CD1c-positive myeloid dendritic cell (primary cell): Measurements from ENCODE around the gene AGT.
A peak's percentile ranks its signal among the peaks of the same experiment; 100 is the strongest.

Experiments
- DNase-seq: peaks from one replicate; pipeline ENCODE4 v3.0.0-alpha.2; 2016; ENCODE audit errors: extremely low spot score

Gene AGT

GRCh38 chr1:230713915-230714764 is at the start of gene AGT:
Gene AGT (minus strand): TSS chr1:230714122. CDS start chr1:230710823, 3,299 bp downstream.
- DNase-seq = no peak

DNA sequence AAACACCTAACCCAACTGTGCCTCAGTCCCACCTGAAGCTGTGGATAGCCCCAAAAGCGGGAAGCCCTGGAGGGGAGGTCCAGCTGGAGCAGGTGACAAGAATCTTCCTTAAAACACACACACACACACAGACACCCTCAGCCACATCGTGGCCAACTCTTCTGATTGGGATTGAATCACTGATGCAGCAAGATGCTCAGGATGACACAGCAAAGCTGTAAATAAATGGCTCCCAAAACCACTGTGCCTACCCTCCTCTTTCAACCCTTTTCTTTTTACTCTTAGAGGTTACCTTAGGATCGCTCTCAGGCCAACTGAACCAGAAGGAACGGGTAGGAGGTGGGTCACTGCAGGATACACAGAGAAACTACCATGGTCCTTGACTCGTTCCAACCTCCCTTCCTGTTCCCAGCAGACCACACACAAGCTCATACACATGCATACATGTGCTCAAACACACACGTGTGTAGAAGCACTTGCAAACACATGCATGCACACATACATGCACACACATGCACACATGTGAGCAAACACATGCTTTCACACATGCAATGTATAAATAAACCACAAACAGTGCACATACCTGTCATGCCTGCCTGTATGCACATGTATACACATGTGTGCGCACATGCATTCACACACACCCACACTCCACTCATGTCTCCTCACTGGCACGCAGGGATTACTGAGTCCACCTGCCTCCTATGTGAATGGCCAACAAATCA is 47.7 kb upstream of the AGT start:
- no peak for DNase-seq

- DNase-seq = no peak
Measured at GRCh38 chr1:230760360-230760827, 46.5 kb upstream of the AGT start.

DNA sequence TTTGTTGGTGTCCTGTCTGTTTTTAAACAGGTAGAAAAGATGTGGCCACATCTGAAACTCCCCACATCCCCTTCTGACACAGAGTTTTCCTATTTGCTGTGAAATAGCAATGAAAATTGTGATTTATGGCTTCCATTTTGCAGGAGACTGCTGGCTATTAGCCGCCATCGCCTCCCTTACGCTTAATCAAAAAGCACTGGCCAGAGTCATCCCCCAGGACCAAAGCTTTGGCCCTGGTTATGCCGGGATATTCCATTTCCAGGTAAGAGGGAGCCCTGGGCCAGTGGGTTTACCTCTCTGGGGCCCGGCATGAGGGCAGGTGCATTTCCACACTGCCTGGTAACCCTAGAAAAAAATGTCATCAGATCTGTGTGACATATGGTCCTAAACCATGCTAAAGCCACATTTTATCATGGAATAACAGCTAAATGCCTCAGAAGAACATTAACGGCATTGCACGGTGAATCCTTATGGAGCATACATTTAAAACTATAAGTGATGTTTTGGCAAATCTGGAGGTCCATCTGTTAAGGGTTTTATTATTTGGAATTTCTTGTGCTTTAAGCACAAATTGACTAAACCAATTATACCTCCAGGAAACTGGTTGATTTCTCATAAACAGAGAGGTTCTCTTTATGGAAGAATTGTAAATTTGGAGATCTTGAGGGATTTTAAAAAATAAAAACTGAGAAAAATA is 45.6 kb upstream of the AGT start:
- no peak for DNase-seq

- DNase-seq = no peak
Measured at GRCh38 chr1:230758709-230759368, 44.9 kb upstream of the AGT start.

DNA sequence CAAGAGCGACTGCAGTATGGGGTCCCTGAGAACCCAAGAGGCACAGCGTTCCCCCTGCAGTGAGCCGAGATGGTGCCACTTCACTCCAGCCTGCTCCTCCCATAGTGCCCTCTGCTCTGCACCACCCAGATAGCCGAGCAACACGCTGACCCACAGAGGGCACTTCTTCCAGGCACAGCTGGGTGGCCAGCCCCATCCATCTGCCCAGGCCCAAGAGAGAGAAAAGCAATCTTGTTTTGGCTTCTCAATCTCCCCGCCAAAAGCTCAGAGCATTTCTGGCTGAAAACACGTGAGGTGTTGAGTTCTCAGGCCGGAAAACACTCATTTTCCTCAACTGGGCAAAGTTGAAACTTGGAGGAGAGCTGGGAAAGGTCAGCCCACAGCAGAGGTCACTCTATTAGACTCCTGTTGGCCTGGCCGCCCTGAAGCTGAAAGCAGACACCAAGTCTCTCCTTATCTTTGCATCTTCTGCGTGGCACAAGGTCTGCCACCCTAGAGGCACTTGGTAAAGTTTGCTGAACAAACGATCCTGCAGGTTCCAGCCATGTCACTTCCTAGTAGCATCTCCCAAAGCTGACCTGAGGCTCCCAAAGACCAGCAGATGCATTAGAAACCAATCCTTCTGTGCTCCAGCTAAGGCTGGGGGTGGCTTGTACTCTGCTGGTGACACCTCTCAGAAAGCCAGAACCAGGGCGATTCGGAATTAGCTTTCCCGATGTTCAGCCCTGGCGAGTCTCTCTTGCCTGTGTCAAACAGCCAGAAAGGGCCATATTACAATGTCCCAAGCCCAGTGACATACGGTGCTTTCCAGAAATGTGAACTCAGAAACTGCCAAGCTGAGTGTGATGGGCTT is 44.2 kb upstream of the AGT start:
- no peak for DNase-seq

- no peak for DNase-seq
Measured at GRCh38 chr1:230754796-230755195, 40.9 kb upstream of the AGT start.

DNA sequence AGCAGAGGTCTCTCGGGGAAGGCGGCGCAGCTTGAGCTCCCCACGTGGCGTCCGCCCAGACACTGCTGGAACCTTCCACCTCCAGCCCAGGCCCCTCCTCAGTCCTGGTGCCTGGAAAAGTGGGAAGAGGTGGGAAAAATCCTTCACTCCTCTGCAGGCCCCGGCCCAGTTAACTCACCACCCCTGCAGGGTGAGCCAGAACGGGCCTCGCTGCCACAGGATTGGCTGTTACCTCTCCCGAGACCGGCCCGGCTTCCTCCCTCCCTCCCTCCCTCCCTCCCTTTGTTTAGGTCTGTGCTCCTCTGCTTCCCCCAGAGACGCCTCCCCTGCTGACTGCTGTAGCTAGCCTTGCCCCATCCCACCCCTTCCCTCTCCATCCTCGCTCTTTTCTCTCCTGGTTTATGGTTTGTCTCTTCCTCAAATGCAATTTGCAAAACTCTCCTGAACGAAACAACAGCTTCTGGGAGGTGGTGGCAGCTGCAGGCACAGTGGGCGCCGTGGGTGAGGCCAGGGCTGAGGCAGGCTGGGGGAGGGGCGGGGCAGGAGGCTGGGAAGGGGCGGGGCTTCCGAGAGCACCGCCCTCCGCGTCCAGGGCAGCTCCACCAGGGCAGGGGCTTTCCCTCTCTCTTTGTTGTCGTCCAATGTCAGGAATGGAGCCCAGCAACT is 39.8 kb upstream of the AGT start:
- peak; percentile 9 for DNase-seq

DNA sequence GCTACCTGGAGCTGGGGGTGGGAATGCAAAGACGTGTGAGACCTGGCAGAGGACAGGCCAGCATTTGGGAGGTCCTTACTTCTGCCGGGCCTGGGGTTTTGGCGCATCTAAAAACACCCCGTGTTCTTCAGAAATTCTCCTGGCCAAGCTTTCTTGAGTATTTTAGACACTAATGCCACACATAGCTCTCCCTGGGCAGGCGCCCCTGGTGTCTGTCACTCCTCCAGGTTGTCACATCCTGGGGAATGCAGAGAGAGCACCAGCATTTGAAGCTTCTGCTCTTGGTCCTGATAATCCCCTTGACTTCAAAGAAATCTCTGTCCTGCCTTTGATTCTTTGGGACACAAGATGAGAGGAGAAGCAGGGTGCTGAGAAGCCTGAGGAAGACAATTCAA is 39.3 kb upstream of the AGT start:
- no peak for DNase-seq

DNA sequence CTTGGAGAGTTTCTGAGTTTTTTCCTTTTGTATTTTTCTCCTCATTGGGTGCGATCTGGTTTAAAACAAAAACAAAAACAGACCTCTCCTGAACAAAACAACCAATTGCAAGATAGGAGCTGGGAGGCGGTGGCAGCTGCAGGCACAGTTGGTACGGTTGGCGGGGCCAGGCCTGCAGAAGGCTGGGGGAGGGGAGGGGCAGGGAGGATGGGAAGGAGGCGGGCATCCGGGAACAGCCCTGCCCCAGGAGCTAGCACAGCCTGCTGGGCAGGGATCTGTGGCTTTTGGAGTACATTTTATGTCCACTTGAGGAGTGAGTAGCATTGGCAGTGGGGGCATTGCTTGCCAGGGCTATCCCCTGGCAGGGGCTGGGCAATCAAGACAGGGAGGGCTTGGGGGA is 38.5 kb upstream of the AGT start:
- no peak for DNase-seq

GRCh38 chr1:230750986-230751625 is 37.2 kb upstream of the AGT start:
- DNase-seq = no peak

GRCh38 chr1:230750576-230750975 is 36.7 kb upstream of the AGT start:
- no peak for DNase-seq

- DNase-seq = no peak
Measured at GRCh38 chr1:230749635-230750034, 35.7 kb upstream of the AGT start.

GRCh38 chr1:230749150-230749549 is 35.2 kb upstream of the AGT start:
- peak; percentile 68 for DNase-seq

- no peak for DNase-seq
Measured at GRCh38 chr1:230747890-230748800, 34.2 kb upstream of the AGT start.

- DNase-seq = no peak
Measured at GRCh38 chr1:230747127-230747730, 33.3 kb upstream of the AGT start, which contains the start of gene CAPN9. Gene CAPN9 (plus strand): TSS chr1:230747388. CDS start chr1:230747497, 109 bp downstream.

- no peak for DNase-seq
Measured at GRCh38 chr1:230746617-230747016, 32.7 kb upstream of the AGT start.

DNA sequence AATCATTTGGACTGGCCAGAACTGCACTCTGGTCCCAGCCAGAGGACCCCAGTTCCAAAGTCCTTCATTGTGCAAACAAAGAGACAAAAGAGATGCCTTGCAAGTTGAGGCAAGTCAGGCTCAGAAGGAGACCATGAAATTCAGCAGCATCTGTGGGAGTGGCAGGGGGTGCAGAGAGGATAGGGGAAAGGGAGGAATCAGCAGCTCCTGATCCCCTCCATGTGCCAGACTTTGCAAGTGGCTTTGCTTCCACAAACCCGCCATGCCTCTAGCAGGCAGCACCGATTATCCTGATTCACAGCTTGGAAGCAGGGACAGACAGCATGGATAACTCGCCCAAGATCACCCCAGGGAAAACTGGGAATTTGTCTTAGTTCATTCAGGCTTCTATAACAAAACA is 31.1 kb upstream of the AGT start:
- no peak for DNase-seq
